K562 (cell line): ENCODE data around the gene PHACTR3.

Source experiments
- CBFB ChIP-seq: sonication (generic); formaldehyde crosslinking; IDR thresholded peaks from 2 replicates; pipeline ENCODE4 v1.4.0; 2020; ENCODE audit warnings: mild to moderate bottlenecking, missing genetic modification reagents
- TF ChIP-seq, protein P1 (sequence below): fragments of 250-450 bp; sonication (Bioruptor Pico); IDR thresholded peaks from 2 replicates; pipeline ENCODE4 v1.4.0; 2020; ENCODE audit warnings: mild to moderate bottlenecking

DNA sequence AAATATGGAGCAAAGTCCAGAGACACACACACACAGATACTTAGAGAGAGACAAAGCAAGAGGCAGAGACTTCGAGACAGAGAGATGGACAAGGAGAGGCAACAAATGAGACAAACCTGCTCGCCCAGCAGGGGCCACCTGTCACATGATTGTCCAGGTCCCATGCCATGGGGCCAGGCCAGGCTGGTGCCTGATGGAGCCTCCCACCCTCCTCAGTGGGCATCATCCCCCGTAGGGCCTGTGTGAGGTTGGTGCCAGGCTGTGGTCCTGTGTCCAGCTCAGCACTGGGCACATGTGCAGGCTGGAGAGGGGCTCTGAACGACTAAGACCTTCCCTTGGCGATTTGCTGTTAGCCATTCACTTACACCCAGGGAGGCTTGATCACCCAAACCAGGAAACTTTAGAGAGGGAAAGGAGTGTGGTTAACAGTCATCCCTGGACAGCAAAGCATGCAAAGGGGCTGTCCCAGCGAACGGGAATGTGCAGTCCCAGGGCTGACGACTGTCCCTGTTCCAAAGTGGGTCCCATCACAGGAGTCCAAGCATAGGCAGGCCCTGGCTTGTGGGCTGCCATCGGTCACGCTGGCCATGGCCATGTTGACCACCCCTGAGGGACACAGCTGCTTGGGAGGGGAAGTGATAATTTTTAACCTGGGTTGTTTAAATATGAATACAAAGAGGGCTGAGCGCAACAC is 38.4 kb upstream of the PHACTR3 start:
- TF ChIP-seq CBFB (CRISPR knock-in tag), result no peak
- TF ChIP-seq, protein P1, sequence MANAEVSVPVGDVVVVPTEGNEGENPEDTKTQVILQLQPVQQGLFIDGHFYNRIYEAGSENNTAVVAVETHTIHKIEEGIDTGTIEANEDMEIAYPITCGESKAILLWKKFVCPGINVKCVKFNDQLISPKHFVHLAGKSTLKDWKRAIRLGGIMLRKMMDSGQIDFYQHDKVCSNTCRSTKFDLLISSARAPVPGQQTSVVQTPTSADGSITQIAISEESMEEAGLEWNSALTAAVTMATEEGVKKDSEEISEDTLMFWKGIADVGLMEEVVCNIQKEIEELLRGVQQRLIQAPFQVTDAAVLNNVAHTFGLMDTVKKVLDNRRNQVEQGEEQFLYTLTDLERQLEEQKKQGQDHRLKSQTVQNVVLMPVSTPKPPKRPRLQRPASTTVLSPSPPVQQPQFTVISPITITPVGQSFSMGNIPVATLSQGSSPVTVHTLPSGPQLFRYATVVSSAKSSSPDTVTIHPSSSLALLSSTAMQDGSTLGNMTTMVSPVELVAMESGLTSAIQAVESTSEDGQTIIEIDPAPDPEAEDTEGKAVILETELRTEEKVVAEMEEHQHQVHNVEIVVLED, result no peak
